HepG2 (cell line): ENCODE data around the gene FAM240A. TPM values are rescaled to one million over a fixed set of nuclear protein-coding genes. Genes with fewer than 3 reads are reported as not detected.

ENCODE experiments used
- ATAC-seq: fragments of 200-7000 bp; cut with Tn5 transposase; 3 replicates; pipeline ENCODE4 v1.9.1; 2020; ENCODE audit warnings: mild to moderate bottlenecking, moderate library complexity
- BruUV-seq: library from RNA; stranded (reverse); fragments of 400-500 nt; replicated peaks from 2 replicates; lab custom pipeline; 2021; lab: Mats Ljungman, UMichigan
- CTCF ChIA-PET: fragments of 300-600 bp; formaldehyde crosslinking; extraction: SDS; loops from one replicate; lab custom pipeline; 2021; ENCODE audit warnings: low total read pairs, inconsistent platforms, low intra/inter-chr PET ratio; lab: Yijun Ruan, JAX
- POLR2A ChIA-PET: fragments of 350-600 bp; sonication (Branson Sonifier 250); formaldehyde crosslinking; loops from one replicate; lab custom pipeline; 2020; ENCODE audit warnings: antibody characterized with exemption, inconsistent platforms; lab: Yijun Ruan, JAX
- DNase-seq: peaks from one replicate; pipeline ENCODE4 v3.0.0-alpha.2; 2015; ENCODE audit warnings: low spot score
- FAIRE-seq: peaks from 3 replicates; lab custom pipeline; 2011; peaks lifted over from hg19 to GRCh38; lab: Jason Lieb, UNC
- H2AFZ ChIP-seq: one replicate; pipeline ENCODE4 v1.6.1; 2011; ENCODE audit warnings: low read length, inconsistent platforms
- H3K27ac ChIP-seq: fragments of 300-600 bp; 3 replicates; pipeline ENCODE4 v1.8.0; 2011; ENCODE audit warnings: mixed run types, mild to moderate bottlenecking, mixed read lengths, low read length, inconsistent platforms; ENCODE audit not compliant: insufficient read depth; ENCODE audit errors: extremely low read length
- H3K27me3 ChIP-seq, 2 experiments: fragments of 200-600 bp in 1 of 2; 2 replicates in 1 of 2; 3 replicates in 1 of 2; pipeline versions ENCODE4 v1.6.0 to v1.8.0; 2011; ENCODE audit warnings: low read length in 2 of 2, mild to moderate bottlenecking in 2 of 2, moderate library complexity in 2 of 2, inconsistent platforms in 1 of 2; ENCODE audit not compliant: insufficient read depth in 2 of 2, control insufficient read depth in 1 of 2
- H3K36me3 ChIP-seq, 2 experiments: fragments of 200-600 bp in 1 of 2; replicated peaks in 1 of 2; 2 replicates in 1 of 2; 3 replicates in 1 of 2; pipeline versions ENCODE4 v1.5.1 to v1.8.0; 2011; ENCODE audit warnings: low read length in 2 of 2, inconsistent platforms in 1 of 2; ENCODE audit not compliant: insufficient read depth in 2 of 2, control insufficient read depth in 1 of 2
- H3K4me1 ChIP-seq: 2 replicates; pipeline ENCODE4 v1.5.1; 2012; ENCODE audit warnings: low read length, inconsistent platforms; ENCODE audit not compliant: insufficient read depth
- H3K4me2 ChIP-seq: 2 replicates; pipeline ENCODE4 v1.6.0; 2011; ENCODE audit warnings: low read depth, low read length, inconsistent platforms
- H3K4me3 ChIP-seq, 3 experiments: fragments of 200-600 bp in 1 of 3; sonication (generic), shearing (Covaris generic) in 1 of 3; replicated peaks in 1 of 3; 2 replicates each; pipeline ENCODE4 v1.5.1; 2011 to 2016; ENCODE audit warnings: low read length in 3 of 3, inconsistent platforms in 2 of 3, low read depth in 2 of 3, mild to moderate bottlenecking in 2 of 3, control low read depth in 1 of 3, mixed read lengths in 1 of 3; ENCODE audit not compliant: insufficient read depth in 1 of 3
- H3K79me2 ChIP-seq: one replicate; pipeline ENCODE4 v1.6.1; 2011; ENCODE audit warnings: low read length, inconsistent platforms; ENCODE audit not compliant: insufficient read depth
- H3K9ac ChIP-seq: 2 replicates; pipeline ENCODE4 v1.6.0; 2011; ENCODE audit warnings: mild to moderate bottlenecking, low read depth, low read length, inconsistent platforms; ENCODE audit not compliant: insufficient read depth
- H3K9me3 ChIP-seq: 2 replicates; pipeline ENCODE4 v1.5.1; 2012; ENCODE audit warnings: mild to moderate bottlenecking, low read length
- H4K20me1 ChIP-seq: 2 replicates; pipeline ENCODE4 v1.6.0; 2011; ENCODE audit warnings: inconsistent platforms, mild to moderate bottlenecking, low read length, moderate library complexity; ENCODE audit not compliant: insufficient read depth
- ATF7-NPFF ChIP-seq: sonication (generic); formaldehyde crosslinking; IDR thresholded peaks from 2 replicates; pipeline ENCODE4 v1.8.1; 2023; ENCODE audit warnings: mild to moderate bottlenecking, low read depth, missing genetic modification reagents, moderate library complexity
- CTCF ChIP-seq: sonication (generic); formaldehyde crosslinking; IDR thresholded peaks from 2 replicates; pipeline ENCODE4 v1.5.0; 2020; ENCODE audit warnings: mild to moderate bottlenecking, missing genetic modification reagents, moderate library complexity
- E2F2 ChIP-seq: sonication (generic); formaldehyde crosslinking; IDR thresholded peaks from 2 replicates; pipeline ENCODE4 v1.4.0; 2020; ENCODE audit warnings: missing genetic modification reagents, borderline replicate concordance
- HNRNPLL ChIP-seq: fragments of 200-400 bp; formaldehyde crosslinking; IDR thresholded peaks from 2 replicates; pipeline ENCODE4 v1.6.1; 2017; ENCODE audit warnings: mild to moderate bottlenecking, low read depth, low read length; ENCODE audit not compliant: poor library complexity, severe bottlenecking
- STAG1 ChIP-seq: sonication (generic); formaldehyde crosslinking; IDR thresholded peaks from 2 replicates; pipeline ENCODE4 v1.4.0; 2020; ENCODE audit warnings: missing genetic modification reagents
- ZNF589 ChIP-seq: sonication (generic); formaldehyde crosslinking; conservative IDR thresholded peaks from 2 replicates; pipeline ENCODE4 v1.8.0; 2022; ENCODE audit warnings: mild to moderate bottlenecking, moderate library complexity, missing genetic modification reagents
- WGBS: methylation state at CpG from one replicate; pipeline ENCODE4 v1.1.6; 2017; ENCODE audit warnings: low lambda C conversion rate; 5-methylcytosine and 5-hydroxymethylcytosine counted together
- in situ Hi-C: cut with HindIII; loops from 2 replicates; pipeline ENCODE4 v1.10.0; 2017; ENCODE audit warnings: low pct_unique_long_range_greater_than_20kb; ENCODE audit not compliant: extremely low pct_ligation_motif_present
- intact Hi-C: fragments of 100-400 bp; cut with micrococcal nuclease; formaldehyde crosslinking; loops from one replicate; pipeline ENCODE4 v1.10.0; 2022; ENCODE audit not compliant: unreplicated experiment
- polyA plus RNA-seq, 8 experiments: library from polyadenylated mRNA; depleted of rRNA in 3 of 8; stranded (reverse) in 7 of 8; unstranded in 1 of 8; fragments of >200 nt; fragmentation: Illumina TruSeq in 4 of 8; extraction: Trizol in 4 of 8; gene quantifications; 2 replicates each; pipeline versions ENCODE4 v1.2.1 to v1.2.3, GENCODE V29; 2011 to 2016; ENCODE audit warnings: low read depth in 4 of 8, missing spikeins in 1 of 8, mixed read lengths in 1 of 8; ENCODE audit not compliant: insufficient read depth in 1 of 8
- total RNA-seq, 5 experiments: library from RNA; depleted of rRNA; stranded (reverse); fragments of >200 nt; fragmentation: Illumina TruSeq; extraction: Trizol; gene quantifications; 2 replicates each; pipeline ENCODE4 v1.2.3, GENCODE V29; 2016; ENCODE audit warnings: low read depth in 1 of 5

Gene FAM240A
- total and polyA plus RNA-seq, 2 of the 13 experiments (the other 11 are each of a cell fraction or from before 2014, with no cell fraction given): not detected

GRCh38 chr3:46663591-46664135 is 51.3 kb downstream of the FAM240A start:
- peak; percentile 56 for ATAC-seq
- ChIA-PET POLR2A (no interaction called here), CTCF (interaction anchor here (0.8 kb wide), 1 partner anchor 175 kb away, joined by 3 read pairs; no protein-coding TSS in a partner anchor)
- Histone ChIP-seq H3K36me3 (no peaks in the 10 kb centered on the region), H3K4me3 (no peak overlapping the region), H3K27me3 (peaks cover 3 to 34% of the 10 kb centered on the region in 2 experiments; a peak in 2 of 5 replicates), H3K4me1 (no peaks in the 10 kb centered on the region), H3K4me2 (no peak overlapping the region), H3K9ac (no peak overlapping the region), H3K79me2 (no peaks in the 10 kb centered on the region), H3K27ac (no peak overlapping the region), H4K20me1 (no peaks in the 10 kb centered on the region), H3K9me3 (no peaks in the 10 kb centered on the region), H2AFZ (no peak overlapping the region)
- intact Hi-C loops (no loop called here), in situ Hi-C loops (loop anchor here (10.0 kb wide), 1 partner anchor 179 kb away; no protein-coding TSS in a partner anchor)
- 14% methylated on average over 8 of the region's 8 CpGs for WGBS
- DNase-seq: no peak
- FAIRE-seq: no peak
- TF ChIP-seq ATF7-NPFF (no peak), STAG1 (CRISPR knock-in tag) (peak; percentile 10; the same call in 1 of the 2 replicates), ZNF589 (no peak), CTCF (CRISPR knock-in tag) (peak; percentile 27; the same call in 1 of the 2 replicates), E2F2 (CRISPR knock-in tag) (no peak), HNRNPLL (no peak)
- BruUV-seq: no TSS peak
